GM06990 (cell line): ENCODE results near the gene UCK2.

Experiments
- DNase-seq: peaks from one replicate; pipeline ENCODE4 v3.0.0-alpha.2; 2011; ENCODE audit not compliant: insufficient read length; ENCODE audit errors: extremely low read depth
- H3K27me3 ChIP-seq: replicated peaks from 2 replicates; pipeline ENCODE4 v1.6.0; 2011; ENCODE audit warnings: low read length; ENCODE audit not compliant: control insufficient read depth, insufficient read depth
- H3K36me3 ChIP-seq: 2 replicates; pipeline ENCODE4 v1.5.1; 2011; ENCODE audit warnings: low read length; ENCODE audit not compliant: control insufficient read depth, insufficient read depth
- H3K4me3 ChIP-seq: replicated peaks from 2 replicates; pipeline ENCODE4 v1.5.1; 2011; ENCODE audit warnings: low read depth, mild to moderate bottlenecking, control low read depth, low read length
- TF ChIP-seq, protein P1 (sequence below): IDR thresholded peaks from 2 replicates; pipeline ENCODE4 v1.5.1; 2011; ENCODE audit warnings: low read length, control low read depth, mild to moderate bottlenecking, inconsistent platforms; ENCODE audit not compliant: insufficient read depth, poor library complexity, severe bottlenecking

The UCK2 gene

DNA sequence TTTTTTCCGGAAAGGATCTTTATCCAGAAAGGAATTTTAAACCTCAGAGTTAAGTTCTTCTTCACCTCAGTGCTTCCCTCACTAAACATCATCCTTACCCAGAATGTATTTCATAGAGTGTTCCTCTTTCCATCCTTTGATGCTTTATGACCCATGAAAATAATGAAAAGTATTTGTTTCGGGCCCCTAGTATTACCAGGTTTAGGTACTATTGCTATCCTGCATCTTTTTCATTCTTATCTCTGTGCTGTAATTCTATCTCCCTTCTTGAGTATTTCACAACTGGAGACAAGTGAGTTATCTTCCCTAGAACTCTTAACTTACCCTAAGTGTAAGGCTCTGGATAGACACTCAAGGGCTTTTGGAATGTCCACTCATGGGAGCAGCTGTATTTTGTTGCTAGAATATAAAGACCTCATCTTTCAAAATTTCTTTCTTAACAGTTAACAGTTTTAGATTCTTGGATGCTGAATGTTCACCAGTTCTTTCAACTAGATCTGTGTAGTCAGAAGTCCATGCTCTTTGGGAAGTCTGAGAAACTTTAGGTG lies 26.2 kb downstream of the UCK2 start:
- TF ChIP-seq, protein P1, sequence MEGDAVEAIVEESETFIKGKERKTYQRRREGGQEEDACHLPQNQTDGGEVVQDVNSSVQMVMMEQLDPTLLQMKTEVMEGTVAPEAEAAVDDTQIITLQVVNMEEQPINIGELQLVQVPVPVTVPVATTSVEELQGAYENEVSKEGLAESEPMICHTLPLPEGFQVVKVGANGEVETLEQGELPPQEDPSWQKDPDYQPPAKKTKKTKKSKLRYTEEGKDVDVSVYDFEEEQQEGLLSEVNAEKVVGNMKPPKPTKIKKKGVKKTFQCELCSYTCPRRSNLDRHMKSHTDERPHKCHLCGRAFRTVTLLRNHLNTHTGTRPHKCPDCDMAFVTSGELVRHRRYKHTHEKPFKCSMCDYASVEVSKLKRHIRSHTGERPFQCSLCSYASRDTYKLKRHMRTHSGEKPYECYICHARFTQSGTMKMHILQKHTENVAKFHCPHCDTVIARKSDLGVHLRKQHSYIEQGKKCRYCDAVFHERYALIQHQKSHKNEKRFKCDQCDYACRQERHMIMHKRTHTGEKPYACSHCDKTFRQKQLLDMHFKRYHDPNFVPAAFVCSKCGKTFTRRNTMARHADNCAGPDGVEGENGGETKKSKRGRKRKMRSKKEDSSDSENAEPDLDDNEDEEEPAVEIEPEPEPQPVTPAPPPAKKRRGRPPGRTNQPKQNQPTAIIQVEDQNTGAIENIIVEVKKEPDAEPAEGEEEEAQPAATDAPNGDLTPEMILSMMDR = no peak
- no peak for DNase-seq
- Histone ChIP-seq H3K36me3 (no peaks in the 10 kb centered on the region), H3K4me3 (no peak overlapping the region), H3K27me3 (no peaks in the 10 kb centered on the region)

DNA sequence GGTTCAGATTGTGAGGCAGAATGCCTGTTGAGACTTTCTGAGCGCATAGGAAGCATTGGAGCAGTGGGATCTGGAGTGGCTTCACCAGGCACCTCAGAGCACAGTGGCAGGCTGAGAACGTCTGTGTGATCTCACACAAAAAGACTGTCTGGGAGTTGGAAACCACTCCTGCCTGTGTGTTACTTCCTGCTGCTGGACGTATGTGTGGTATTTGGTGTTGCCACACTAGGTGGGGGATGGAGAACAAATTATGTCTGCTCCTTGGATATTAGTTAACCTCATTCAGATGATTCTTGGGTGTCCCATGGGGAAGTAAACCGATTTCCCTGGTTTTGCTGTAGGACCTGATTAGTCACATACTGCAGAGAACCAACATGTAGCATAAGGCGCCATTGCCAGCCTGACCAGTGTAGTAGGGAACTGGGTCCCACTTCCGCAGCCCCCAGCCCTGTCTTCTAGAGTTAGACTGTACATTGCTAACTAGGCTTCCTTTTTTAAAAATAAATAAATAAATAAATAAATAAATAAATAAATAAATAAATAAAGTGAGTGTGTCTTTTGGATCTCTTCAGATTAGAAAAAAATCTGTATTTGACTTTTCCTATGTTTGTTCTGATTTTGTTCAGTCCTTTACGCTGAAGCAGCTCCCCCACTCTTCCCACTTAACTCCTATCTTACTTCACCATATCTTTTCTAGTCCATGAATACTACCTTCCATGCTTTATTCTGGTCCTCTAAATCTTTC lies 26.9 kb downstream of the UCK2 start:
- Histone ChIP-seq H3K36me3 (no peaks in the 10 kb centered on the region), H3K27me3 (no peaks in the 10 kb centered on the region), H3K4me3 (no peak overlapping the region)
- TF ChIP-seq, protein P1 = no peak
- no peak for DNase-seq

DNA sequence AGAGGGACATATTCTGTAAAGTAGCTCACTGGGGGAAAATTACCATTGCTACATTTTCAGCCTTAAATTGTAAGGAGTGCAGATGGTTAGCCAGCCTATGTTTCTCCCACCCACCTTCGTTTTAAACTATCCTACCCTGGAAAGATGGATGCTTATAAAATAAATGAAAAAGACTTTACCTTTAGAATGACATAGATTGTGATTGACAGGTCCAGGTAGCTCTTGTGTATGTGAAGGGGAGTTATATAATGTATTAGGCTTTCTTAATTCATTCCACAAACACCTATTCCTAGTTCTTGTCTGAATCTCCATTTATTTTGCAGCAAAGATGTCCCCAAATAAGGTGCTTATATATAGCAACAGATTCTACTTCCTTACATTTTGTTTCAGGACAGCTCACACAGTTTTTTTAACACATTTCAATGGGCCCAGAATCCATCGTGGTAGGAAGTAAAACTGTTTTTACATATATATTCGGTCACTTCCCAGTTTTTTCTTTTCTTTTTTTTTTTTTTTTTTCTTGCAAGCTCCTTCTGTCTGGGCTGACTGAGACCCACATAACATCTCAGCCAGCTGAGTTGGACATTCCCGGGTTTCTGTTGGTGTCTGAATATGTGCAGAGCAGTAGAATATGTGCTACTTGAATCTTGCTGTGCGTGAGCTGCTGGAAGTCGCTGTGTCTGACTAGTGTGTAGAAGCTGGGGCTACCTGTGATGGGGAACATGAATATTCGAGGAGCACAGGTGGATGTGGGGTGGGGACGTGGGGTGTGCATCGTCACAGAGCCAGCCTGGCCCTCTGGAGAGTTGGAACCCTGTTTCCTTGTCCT lies 27.8 kb downstream of the UCK2 start:
- DNase-seq = no peak
- no peak overlapping the region for H3K4me3 ChIP-seq
- TF ChIP-seq, protein P1 = no peak

DNA sequence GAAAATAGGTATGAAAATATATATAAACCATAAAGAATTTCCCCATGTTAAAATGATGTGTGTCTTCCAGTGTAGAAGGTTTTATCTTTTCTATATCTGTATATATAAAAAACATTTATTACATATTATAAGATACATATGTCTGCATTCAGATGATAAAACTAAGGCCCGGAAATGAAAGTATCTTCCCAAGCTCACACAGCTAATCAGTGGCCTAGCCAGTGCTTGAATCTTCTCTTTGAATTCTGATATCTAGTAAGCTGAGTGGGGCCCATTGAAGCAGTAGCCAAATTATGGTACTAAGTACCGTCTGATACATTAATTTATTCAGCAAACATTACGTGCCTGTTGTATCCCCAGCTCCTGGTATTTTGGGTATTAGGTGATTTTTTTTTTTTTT lies 28.6 kb downstream of the UCK2 start:
- H3K36me3 ChIP-seq = no peaks in the 10 kb centered on the region
- TF ChIP-seq, protein P1 = no peak
- no peak for DNase-seq
- no peaks in the 10 kb centered on the region for H3K27me3 ChIP-seq
- H3K4me3 ChIP-seq = no peak overlapping the region

More for the DNA sequence above, 27.8 kb downstream of the UCK2 start:
- no peaks in the 10 kb centered on the region for H3K36me3 ChIP-seq
- no peaks in the 10 kb centered on the region for H3K27me3 ChIP-seq

DNA sequence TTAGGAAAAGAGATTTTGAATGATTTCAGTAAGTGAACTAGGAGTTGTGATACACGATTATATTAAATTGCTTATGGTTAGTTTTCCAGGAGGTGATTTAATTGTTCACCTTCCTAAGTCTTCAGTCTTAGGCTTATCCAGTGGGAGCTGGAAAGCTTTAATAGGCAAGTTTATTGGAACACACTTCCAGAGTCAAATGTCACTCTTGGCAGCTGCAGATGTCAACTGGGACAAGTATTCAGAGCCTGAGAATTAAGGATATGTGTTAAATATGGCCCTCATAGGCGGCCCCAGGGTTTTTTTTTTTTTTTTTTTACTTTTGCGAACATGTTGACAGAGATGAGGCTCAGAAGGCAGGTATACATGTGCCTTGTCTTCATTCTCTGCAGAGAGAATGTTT lies 29.2 kb downstream of the UCK2 start:
- Histone ChIP-seq H3K36me3 (no peaks in the 10 kb centered on the region), H3K27me3 (no peaks in the 10 kb centered on the region), H3K4me3 (no peak overlapping the region)
- TF ChIP-seq, protein P1 = no peak
- no peak for DNase-seq
